Transverse colon (tissue), 4 donors: Measurements from ENCODE around the gene RAD51AP1. TPM values are rescaled to one million over a fixed set of nuclear protein-coding genes. Genes with fewer than 3 reads are reported as not detected.

Experiments used
- DNase-seq: peaks from one replicate; pipeline ENCODE4 v3.0.0-alpha.2; 2019
- H3K27ac ChIP-seq, 4 donors: fragments of 200-600 bp; sonication (generic); 2 replicates each; pipeline ENCODE4 v1.5.1; 2016 to 2018; ENCODE audit warnings: inconsistent platforms in 4 of 4
- H3K27me3 ChIP-seq: fragments of 200-600 bp; sonication (generic); 2 replicates; pipeline ENCODE4 v1.5.1; 2017; ENCODE audit warnings: inconsistent platforms
- H3K36me3 ChIP-seq, 4 donors: fragments of 200-600 bp; sonication (generic); 2 replicates each; pipeline ENCODE4 v1.5.1; 2017 to 2019; ENCODE audit warnings: inconsistent platforms in 4 of 4
- H3K4me1 ChIP-seq, 4 donors: fragments of 200-600 bp; sonication (generic); 2 replicates each; pipeline ENCODE4 v1.5.1; 2017 to 2020; ENCODE audit warnings: inconsistent platforms in 4 of 4
- H3K4me3 ChIP-seq, 4 donors: fragments of 200-600 bp; sonication (generic); 1 replicate in 1 of 4; 2 replicates in 3 of 4; pipeline versions ENCODE4 v1.5.1 to v1.6.1; 2017 to 2019; ENCODE audit warnings: inconsistent platforms in 4 of 4
- H3K9me3 ChIP-seq, 2 donors: fragments of 200-600 bp; sonication (generic); 2 replicates each; pipeline ENCODE4 v1.5.1; 2017 to 2019; ENCODE audit warnings: inconsistent platforms in 2 of 2
- CTCF ChIP-seq, 5 experiments: fragments of 200-600 bp in 3 of 5; fragments of 450-650 bp in 2 of 5; sonication (generic) in 3 of 5; IDR thresholded peaks; 1 replicate in 2 of 5; 2 replicates in 3 of 5; pipeline ENCODE4 v1.5.1; 2016 to 2017; ENCODE audit warnings: antibody characterized with exemption in 5 of 5, inconsistent platforms in 3 of 5, mild to moderate bottlenecking in 2 of 5, moderate library complexity in 1 of 5
- EP300 ChIP-seq: sonication (generic); formaldehyde crosslinking; IDR thresholded peaks from one replicate; pipeline ENCODE4 v1.6.1; 2017; ENCODE audit warnings: antibody characterized with exemption, low read depth
- POLR2A ChIP-seq: fragments of 450-650 bp; IDR thresholded peaks from one replicate; pipeline ENCODE4 v1.6.1; 2016; ENCODE audit warnings: antibody characterized with exemption, mild to moderate bottlenecking, moderate library complexity
- POLR2AphosphoS5 ChIP-seq, 3 donors: sonication (generic); formaldehyde crosslinking; IDR thresholded peaks; one replicate each; pipeline ENCODE4 v1.6.1; 2016; ENCODE audit warnings: antibody characterized with exemption in 3 of 3
- WGBS, 2 donors: methylation state at CpG; one replicate each; pipeline ENCODE4 v1.1.5; 2018; ENCODE audit warnings: low coverage in 1 of 2; 5-methylcytosine and 5-hydroxymethylcytosine counted together
- in situ Hi-C, 4 donors: fragments of 200-750 bp; cut with MboI; loops; one replicate each; pipeline versions ENCODE4 v1.15.0 to v1.15.1; 2017; ENCODE audit warnings: low sequenced_read_pairs in 3 of 4, low pct_ligation_motif_present in 1 of 4, low pct_unique_long_range_greater_than_20kb in 1 of 4
- intact Hi-C: fragments of 100-400 bp; cut with DNase I; formaldehyde crosslinking; loops from one replicate; pipeline ENCODE4 v1.15.1; 2023; ENCODE audit warnings: low total_unique reads
- total RNA-seq, 4 donors: library from RNA; depleted of rRNA; stranded (reverse); fragments of >200 nt; gene quantifications; one replicate each; pipeline ENCODE4 v1.1.0, GENCODE V29; 2016

RAD51AP1 gene
- total RNA-seq, 4 donors from 2014 or later = 1.9 to 2.7 (median 2.4) TPM; not detected in 1

- DNase-seq = no peak
- Histone ChIP-seq H3K36me3 (no peaks in the 10 kb centered on the region), H3K27me3 (peaks cover 3% of the 10 kb centered on the region), H3K4me1 (no peaks in the 10 kb centered on the region), H3K4me3 (no peak overlapping the region), H3K9me3 (no peaks in the 10 kb centered on the region), H3K27ac (no peak overlapping the region)
- in situ Hi-C loops = loop anchor here in 3 of 4 donors (25.0 kb wide), 1 partner anchor 182 kb away; no protein-coding TSS in a partner anchor
- 55% methylated on average over 3 of the region's 3 CpGs; no CpG with 5 or more reads in 1 of the 2 donors for WGBS, 2 donors
- intact Hi-C loops = no loop called here
- TF ChIP-seq POLR2AphosphoS5 (IDR thresholded peaks at IDR 0.05) (no peak), EP300 (no peak), CTCF (IDR thresholded peaks at IDR 0.05) (no peak), POLR2A (no peak)
Observed at GRCh38 chr12:4580281-4580688, 41.6 kb downstream of the RAD51AP1 start.

GRCh38 chr12:4584281-4584680 is 45.6 kb downstream of the RAD51AP1 start:
- TF ChIP-seq CTCF (IDR thresholded peaks at IDR 0.05) (no peak), EP300 (no peak), POLR2A (no peak), POLR2AphosphoS5 (IDR thresholded peaks at IDR 0.05) (no peak)
- intact Hi-C loops = no loop called here
- Histone ChIP-seq H3K27ac (no peak overlapping the region), H3K9me3 (no peaks in the 10 kb centered on the region), H3K4me1 (no peaks in the 10 kb centered on the region), H3K27me3 (no peaks in the 10 kb centered on the region), H3K36me3 (no peaks in the 10 kb centered on the region), H3K4me3 (no peak overlapping the region)
- no peak for DNase-seq
- 76 to 78% methylated on average over 4 to 6 of the region's 6 CpGs for WGBS, 2 donors
- in situ Hi-C loops = loop anchor here in 3 of 4 donors (25.0 kb wide), 1 partner anchor 178 kb away; no protein-coding TSS in a partner anchor

DNA sequence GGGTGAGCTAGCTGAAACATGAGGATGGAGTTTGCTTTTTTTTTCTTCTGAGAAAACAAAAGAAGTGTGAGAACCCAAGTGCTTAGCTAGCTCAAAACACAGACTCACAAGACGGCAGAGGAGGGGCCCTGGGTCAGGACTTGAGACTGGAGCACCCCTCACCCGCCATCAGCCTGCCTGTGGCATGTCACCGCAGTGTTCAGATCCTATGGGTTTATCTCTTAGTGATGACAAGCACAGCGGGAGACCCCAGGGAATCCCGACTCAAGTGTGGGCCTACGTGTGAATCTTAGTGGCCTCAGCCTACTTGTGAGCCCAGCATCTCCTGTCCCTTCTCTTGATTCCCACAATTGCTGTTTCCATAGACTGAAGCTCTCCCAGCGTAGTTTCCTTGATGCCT is 46.2 kb downstream of the RAD51AP1 start:
- no peaks in the 10 kb centered on the region for H3K4me1 ChIP-seq
- H3K4me3 ChIP-seq = no peak overlapping the region
- 85 to 95% methylated on average over 7 of the region's 7 CpGs for WGBS, 2 donors
- no peaks in the 10 kb centered on the region for H3K36me3 ChIP-seq
- no peak for TF ChIP-seq POLR2A
- no peak for TF ChIP-seq EP300
- TF ChIP-seq POLR2AphosphoS5 (IDR thresholded peaks at IDR 0.05) = no peak
- no peak for TF ChIP-seq CTCF (IDR thresholded peaks at IDR 0.05)
- intact Hi-C loops (no loop called here), in situ Hi-C loops (loop anchor here in 3 of 4 donors (25.0 kb wide), 1 partner anchor 177 kb away; no protein-coding TSS in a partner anchor)
- no peaks in the 10 kb centered on the region for H3K27me3 ChIP-seq
- no peaks in the 10 kb centered on the region for H3K9me3 ChIP-seq
- no peak for DNase-seq
- no peak overlapping the region for H3K27ac ChIP-seq

DNA sequence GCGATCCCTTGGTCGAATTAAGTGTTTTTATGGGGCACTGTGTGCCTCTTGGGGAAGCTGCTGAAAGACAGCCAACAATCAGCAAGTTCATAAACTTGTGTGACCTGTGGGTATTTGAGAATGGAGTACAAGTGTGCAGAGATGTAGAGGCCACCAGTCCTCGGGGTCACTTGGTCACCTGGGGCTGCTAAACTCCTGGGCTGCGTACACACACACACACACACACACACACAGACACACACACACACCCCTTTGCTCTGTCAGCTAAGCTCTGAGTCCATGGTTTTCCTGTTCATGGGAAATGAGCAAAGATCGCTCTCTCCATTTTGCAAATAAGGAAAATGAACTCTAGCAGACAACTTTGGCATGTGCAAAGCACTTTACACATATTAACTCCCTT is 47.8 kb downstream of the RAD51AP1 start:
- intact Hi-C loops (no loop called here), in situ Hi-C loops (loop anchor here in 3 of 4 donors (25.0 kb wide), 1 partner anchor 176 kb away; no protein-coding TSS in a partner anchor)
- TF ChIP-seq POLR2AphosphoS5 (IDR thresholded peaks at IDR 0.05) (no peak), EP300 (no peak), POLR2A (no peak), CTCF (IDR thresholded peaks at IDR 0.05) (no peak)
- peaks cover 0 to 4% (median 0%) of the 10 kb centered on the region in 4 donors for H3K4me1 ChIP-seq
- H3K36me3 ChIP-seq = no peaks in the 10 kb centered on the region
- no peak overlapping the region for H3K4me3 ChIP-seq
- no peak overlapping the region for H3K27ac ChIP-seq
- no peaks in the 10 kb centered on the region for H3K9me3 ChIP-seq
- 50% methylated on average over 5 of the region's 5 CpGs; no CpG with 5 or more reads in 1 of the 2 donors for WGBS, 2 donors
- no peaks in the 10 kb centered on the region for H3K27me3 ChIP-seq
- DNase-seq = no peak
